Esophagus muscularis mucosa (tissue), 4 donors: ENCODE measurements around the gene TRPV4.

ENCODE experiments used
- CTCF ChIP-seq, 3 experiments: fragments of 200-600 bp in 2 of 3; fragments of 450-650 bp in 1 of 3; sonication (generic) in 2 of 3; IDR thresholded peaks; one replicate each; pipeline ENCODE4 v1.5.1; 2017 to 2019; ENCODE audit warnings: antibody characterized with exemption in 3 of 3, mild to moderate bottlenecking in 2 of 3, moderate library complexity in 1 of 3
- EP300 ChIP-seq: sonication (generic); formaldehyde crosslinking; IDR thresholded peaks from one replicate; pipeline ENCODE4 v1.6.1; 2017; ENCODE audit warnings: antibody characterized with exemption
- POLR2A ChIP-seq: fragments of 450-650 bp; IDR thresholded peaks from one replicate; pipeline ENCODE4 v1.6.1; 2017; ENCODE audit warnings: antibody characterized with exemption, moderate library complexity, mild to moderate bottlenecking, low read depth
- POLR2AphosphoS5 ChIP-seq, 2 donors: sonication (generic); formaldehyde crosslinking; IDR thresholded peaks; one replicate each; pipeline ENCODE4 v1.6.1; 2017; ENCODE audit warnings: antibody characterized with exemption in 2 of 2

- TF ChIP-seq CTCF (IDR thresholded peaks at IDR 0.05) (no peak), POLR2A (no peak), POLR2AphosphoS5 (IDR thresholded peaks at IDR 0.05) (no peak), EP300 (no peak)
Observed at GRCh38 chr12:109831365-109831764, 1.8 kb downstream of the TRPV4 start.
